ENCODE results near the gene VPS13D. TPM values are rescaled to one million over a fixed set of nuclear protein-coding genes. Genes with fewer than 3 reads are reported as not detected.

The VPS13D gene
- total and polyA plus RNA-seq, 2 experiments from 2014 or later = 10.7 to 34.9 TPM

GRCh38 chr1:12528021-12528852 lies 298.4 kb downstream of the VPS13D start:
- Mint-ChIP-seq H3K27ac (no peak overlapping the region), H3K36me3 (ENCODE audit: low read depth) (no peaks in the 10 kb centered on the region), H3K4me1 (peaks cover 2% of the 10 kb centered on the region; the same call in 1 of the 3 replicates), H3K27me3 (ENCODE audit: insufficient read depth, low read depth, poor library complexity) (peaks cover 3% of the 10 kb centered on the region), H3K9me3 (no peaks in the 10 kb centered on the region), H3K4me3 (no peak overlapping the region)
- no peak overlapping the region for H3K4me3 ChIP-seq
- H3K79me2 ChIP-seq (replicated peaks; ENCODE audit: insufficient read depth) = no peaks in the 10 kb centered on the region
- H3K9me2 ChIP-seq (ENCODE audit: insufficient read depth) = no peaks in the 10 kb centered on the region
- no peak for DNase-seq (ENCODE audit: low spot score)
- no peak overlapping the region for H3K4me2 ChIP-seq
- H3K27ac ChIP-seq (ENCODE audit: low read depth) = no peak overlapping the region
- H3K36me3 ChIP-seq (ENCODE audit: insufficient read depth) = no peaks in the 10 kb centered on the region
- no peaks in the 10 kb centered on the region for H3K4me1 ChIP-seq (ENCODE audit: insufficient read depth)
- TF ChIP-seq NANOG (IDR thresholded peaks at IDR 0.05; ENCODE audit: borderline replicate concordance) = no peak
- TF ChIP-seq POLR2AphosphoS5 (IDR thresholded peaks at IDR 0.05; ENCODE audit: low read depth) = no peak
- TF ChIP-seq STAT1 (IDR thresholded peaks at IDR 0.05; ENCODE audit: unreplicated experiment) = no peak
- no peak for TF ChIP-seq ZNF331 (CRISPR knock-in tag; IDR thresholded peaks at IDR 0.05; ENCODE audit: low read depth)
- TF ChIP-seq ETS1 (IDR thresholded peaks at IDR 0.05) = no peak
- TF ChIP-seq CTCF (conservative IDR thresholded peaks at IDR 0.05; ENCODE audit: low read depth in 2 of 2) = no peak
- no peak for TF ChIP-seq REST (IDR thresholded peaks at IDR 0.05; ENCODE audit: unreplicated experiment)
- TF ChIP-seq ZNF462 (CRISPR knock-in tag; IDR thresholded peaks at IDR 0.05) = no peak
- TF ChIP-seq EZH2phosphoT487 (IDR thresholded peaks at IDR 0.05; ENCODE audit: unreplicated experiment) = no peak
- TF ChIP-seq EZH2 (IDR thresholded peaks at IDR 0.05; ENCODE audit: low read depth, unreplicated experiment) = no peak
- no peak for TF ChIP-seq CREB1 (CRISPR knock-in tag; IDR thresholded peaks at IDR 0.05; ENCODE audit: low read depth)
- no peak for TF ChIP-seq JUNB (IDR thresholded peaks at IDR 0.05; ENCODE audit: unreplicated experiment)
- TF ChIP-seq ZNF114 (CRISPR knock-in tag; IDR thresholded peaks at IDR 0.05) = no peak
- no peak overlapping the region for H2AFZ ChIP-seq
- no peaks in the 10 kb centered on the region for H4K20me1 ChIP-seq (replicated peaks; ENCODE audit: insufficient read depth)
- ATAC-seq = no peak
- H3F3A ChIP-seq (replicated peaks; ENCODE audit: low read depth) = no peaks in the 10 kb centered on the region
- H3K27me3 ChIP-seq (ENCODE audit: insufficient read depth) = no peaks in the 10 kb centered on the region

Measured in GM23338 (cell line).